ENCODE data around the gene IL11RA.

DNA sequence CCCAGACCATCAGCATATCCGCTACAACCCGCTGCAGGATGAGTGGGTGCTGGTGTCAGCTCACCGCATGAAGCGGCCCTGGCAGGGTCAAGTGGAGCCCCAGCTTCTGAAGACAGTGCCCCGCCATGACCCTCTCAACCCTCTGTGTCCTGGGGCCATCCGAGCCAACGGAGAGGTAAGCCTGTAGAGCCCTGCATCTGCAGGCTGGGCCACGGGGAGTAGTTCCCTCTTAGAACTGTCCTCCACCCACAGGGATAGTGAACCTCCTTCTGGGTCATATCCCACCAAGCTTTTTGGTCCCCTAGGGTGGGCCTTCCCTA lies 4.9 kb upstream of the IL11RA start:
- TF ChIP-seq POLR2A (IDR thresholded peaks at IDR 0.05; ENCODE audit: low read depth, low read length) = no peak
- no peak for TF ChIP-seq POLR2AphosphoS5 (IDR thresholded peaks at IDR 0.05; ENCODE audit: low read depth, low read length)
- no peak for TF ChIP-seq TAF1 (IDR thresholded peaks at IDR 0.05; ENCODE audit: borderline replicate concordance, low read depth, low read length)
